Neural cell (in vitro differentiated cells): Measurements from ENCODE around the gene DENND5A.

Source experiments
- EZH2 ChIP-seq: fragments of 200-600, 300-800 bp; shearing (Covaris generic), sonication (generic); IDR thresholded peaks from 2 replicates; pipeline ENCODE4 v1.6.1; 2014; ENCODE audit warnings: antibody characterized with exemption, low read length, borderline replicate concordance, mild to moderate bottlenecking; ENCODE audit not compliant: insufficient read depth, poor library complexity, severe bottlenecking
- POLR2AphosphoS5 ChIP-seq: IDR thresholded peaks from 2 replicates; pipeline ENCODE4 v1.6.1; 2012
- TF ChIP-seq, protein P1 (sequence below): fragments of 450-650 bp; IDR thresholded peaks from 2 replicates; pipeline ENCODE4 v1.5.1; 2014; ENCODE audit warnings: antibody characterized with exemption, mild to moderate bottlenecking, moderate library complexity; ENCODE audit not compliant: poor library complexity, severe bottlenecking

DNA sequence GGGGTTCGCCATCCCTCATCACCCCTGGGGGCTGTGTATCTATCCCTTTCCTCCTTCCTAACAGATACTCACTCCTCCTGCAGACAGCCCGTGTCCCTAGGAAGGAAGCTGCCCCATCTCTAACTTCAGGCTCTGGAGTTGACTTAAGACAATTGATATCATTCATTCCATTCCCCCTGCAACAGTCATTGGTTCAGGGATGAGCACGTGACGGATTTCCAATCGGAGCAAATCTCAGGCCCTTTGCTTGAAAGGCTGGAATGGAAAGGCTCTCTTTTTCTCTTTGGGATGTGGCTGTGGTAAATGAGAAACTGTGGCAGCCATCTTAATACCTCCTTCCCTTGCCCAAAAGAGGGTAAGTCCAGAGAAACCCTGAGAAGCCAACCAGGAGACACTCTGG lies 168.7 kb downstream of the DENND5A start:
- TF ChIP-seq, protein P1, sequence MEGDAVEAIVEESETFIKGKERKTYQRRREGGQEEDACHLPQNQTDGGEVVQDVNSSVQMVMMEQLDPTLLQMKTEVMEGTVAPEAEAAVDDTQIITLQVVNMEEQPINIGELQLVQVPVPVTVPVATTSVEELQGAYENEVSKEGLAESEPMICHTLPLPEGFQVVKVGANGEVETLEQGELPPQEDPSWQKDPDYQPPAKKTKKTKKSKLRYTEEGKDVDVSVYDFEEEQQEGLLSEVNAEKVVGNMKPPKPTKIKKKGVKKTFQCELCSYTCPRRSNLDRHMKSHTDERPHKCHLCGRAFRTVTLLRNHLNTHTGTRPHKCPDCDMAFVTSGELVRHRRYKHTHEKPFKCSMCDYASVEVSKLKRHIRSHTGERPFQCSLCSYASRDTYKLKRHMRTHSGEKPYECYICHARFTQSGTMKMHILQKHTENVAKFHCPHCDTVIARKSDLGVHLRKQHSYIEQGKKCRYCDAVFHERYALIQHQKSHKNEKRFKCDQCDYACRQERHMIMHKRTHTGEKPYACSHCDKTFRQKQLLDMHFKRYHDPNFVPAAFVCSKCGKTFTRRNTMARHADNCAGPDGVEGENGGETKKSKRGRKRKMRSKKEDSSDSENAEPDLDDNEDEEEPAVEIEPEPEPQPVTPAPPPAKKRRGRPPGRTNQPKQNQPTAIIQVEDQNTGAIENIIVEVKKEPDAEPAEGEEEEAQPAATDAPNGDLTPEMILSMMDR, result no peak
- no peak for TF ChIP-seq EZH2
- no peak for TF ChIP-seq POLR2AphosphoS5
